NCI-H446 (cell line): ENCODE results near the gene KIF6.

Experiments
- DNase-seq, 2 experiments: peaks; one replicate each; lab custom pipeline; 2025; lab: John Stamatoyannopoulos, UW

KIF6 gene

GRCh38 chr6:39282774-39283173, 442.4 kb downstream of the KIF6 start:
- no peak for DNase-seq

GRCh38 chr6:39281312-39281980, 443.8 kb downstream of the KIF6 start:
- DNase-seq, result no peak

GRCh38 chr6:39280247-39280731, 444.9 kb downstream of the KIF6 start:
- DNase-seq, result no peak
